ES-I3 (cell line): Measurements from ENCODE around the gene SCGB3A1.

Source experiments
- H3K36me3 ChIP-seq: 2 replicates; pipeline ENCODE4 v1.6.1; 2013; ENCODE audit warnings: mild to moderate bottlenecking, low read length, control low read depth, moderate library complexity; ENCODE audit not compliant: insufficient read depth
- H3K4me1 ChIP-seq: 2 replicates; pipeline ENCODE4 v1.6.1; 2013; ENCODE audit warnings: mild to moderate bottlenecking, control low read depth, low read length; ENCODE audit not compliant: insufficient read depth
- H3K9ac ChIP-seq: 2 replicates; pipeline ENCODE4 v1.6.1; 2013; ENCODE audit warnings: low read depth, mild to moderate bottlenecking, low read length, moderate library complexity
- H3K9me3 ChIP-seq: 2 replicates; pipeline ENCODE4 v1.6.1; 2013; ENCODE audit warnings: mild to moderate bottlenecking, low read length, moderate library complexity; ENCODE audit not compliant: control insufficient read depth, insufficient read depth

Gene SCGB3A1

GRCh38 chr5:180618829-180619562, 27.7 kb upstream of the SCGB3A1 start:
- H3K36me3 ChIP-seq = no peaks in the 10 kb centered on the region
- no peaks in the 10 kb centered on the region for H3K9me3 ChIP-seq
- peak overlapping the region; percentile 74 for H3K9ac ChIP-seq
- no peaks in the 10 kb centered on the region; the same call in 1 of the 2 replicates for H3K4me1 ChIP-seq

DNA sequence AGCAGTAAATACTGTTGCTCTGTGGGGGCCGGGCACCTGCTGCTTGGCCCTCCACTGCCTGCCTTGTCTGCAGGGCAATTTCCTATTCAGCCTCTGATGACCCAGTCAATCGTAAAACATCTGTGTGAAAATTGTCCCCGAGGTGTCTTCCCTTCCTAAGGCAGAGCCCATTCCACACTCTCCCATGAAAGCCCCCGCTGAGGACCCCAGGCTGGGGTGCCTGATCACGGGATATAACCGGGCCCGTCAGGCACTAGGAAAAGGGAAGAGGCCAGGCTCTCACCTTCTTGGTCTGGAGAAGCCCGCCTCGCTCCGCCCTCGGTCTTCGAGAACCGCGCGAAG, 27.2 kb upstream of the SCGB3A1 start:
- no peaks in the 10 kb centered on the region for H3K9me3 ChIP-seq
- no peaks in the 10 kb centered on the region for H3K36me3 ChIP-seq
- H3K4me1 ChIP-seq = no peaks in the 10 kb centered on the region; the same call in 1 of the 2 replicates
- H3K9ac ChIP-seq = peak overlapping the region; percentile 74

- no peak overlapping the region for H3K9ac ChIP-seq
- no peaks in the 10 kb centered on the region for H3K4me1 ChIP-seq
- no peaks in the 10 kb centered on the region for H3K36me3 ChIP-seq
- no peaks in the 10 kb centered on the region for H3K9me3 ChIP-seq
Observed at GRCh38 chr5:180613814-180614188, 22.5 kb upstream of the SCGB3A1 start.

DNA sequence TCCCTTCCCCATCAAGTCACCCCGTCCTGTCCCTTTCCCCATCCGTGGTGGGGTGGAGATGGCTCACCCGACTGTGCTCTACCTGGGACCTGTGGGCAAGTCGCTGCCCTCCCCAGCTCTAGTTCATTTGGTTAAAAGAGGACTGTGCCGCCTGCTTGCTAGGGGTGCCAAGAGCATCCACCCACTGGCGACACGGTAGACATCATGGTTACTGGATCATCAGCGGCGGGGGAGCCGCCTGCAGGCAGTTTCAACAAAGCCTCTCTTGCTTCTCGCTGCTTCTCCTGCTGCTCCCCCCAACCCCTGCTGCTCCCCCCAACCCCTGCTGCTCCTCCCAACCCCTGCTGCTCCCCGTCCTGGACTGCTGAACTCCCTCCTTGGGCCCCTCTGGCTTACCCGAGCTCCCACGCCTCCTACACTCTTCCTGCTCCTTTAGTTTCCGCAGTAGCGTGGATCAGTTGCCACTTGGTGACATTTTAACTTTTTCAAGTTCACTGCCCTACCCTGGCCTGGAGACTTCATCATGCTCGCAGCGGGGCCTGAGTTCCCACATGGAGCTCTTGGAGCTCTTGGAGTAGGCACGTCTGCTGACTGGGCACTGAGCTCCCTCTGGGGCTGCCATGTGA, 22.0 kb upstream of the SCGB3A1 start:
- H3K36me3 ChIP-seq = no peaks in the 10 kb centered on the region
- no peak overlapping the region for H3K9ac ChIP-seq
- H3K9me3 ChIP-seq = no peaks in the 10 kb centered on the region
- no peaks in the 10 kb centered on the region for H3K4me1 ChIP-seq

GRCh38 chr5:180612683-180613082, 21.4 kb upstream of the SCGB3A1 start:
- Histone ChIP-seq H3K9ac (no peak overlapping the region), H3K36me3 (no peaks in the 10 kb centered on the region), H3K4me1 (no peaks in the 10 kb centered on the region), H3K9me3 (no peaks in the 10 kb centered on the region)

- Histone ChIP-seq H3K4me1 (no peaks in the 10 kb centered on the region), H3K36me3 (no peaks in the 10 kb centered on the region), H3K9ac (no peak overlapping the region), H3K9me3 (no peaks in the 10 kb centered on the region)
Observed at GRCh38 chr5:180611140-180611850, 20.0 kb upstream of the SCGB3A1 start.

DNA sequence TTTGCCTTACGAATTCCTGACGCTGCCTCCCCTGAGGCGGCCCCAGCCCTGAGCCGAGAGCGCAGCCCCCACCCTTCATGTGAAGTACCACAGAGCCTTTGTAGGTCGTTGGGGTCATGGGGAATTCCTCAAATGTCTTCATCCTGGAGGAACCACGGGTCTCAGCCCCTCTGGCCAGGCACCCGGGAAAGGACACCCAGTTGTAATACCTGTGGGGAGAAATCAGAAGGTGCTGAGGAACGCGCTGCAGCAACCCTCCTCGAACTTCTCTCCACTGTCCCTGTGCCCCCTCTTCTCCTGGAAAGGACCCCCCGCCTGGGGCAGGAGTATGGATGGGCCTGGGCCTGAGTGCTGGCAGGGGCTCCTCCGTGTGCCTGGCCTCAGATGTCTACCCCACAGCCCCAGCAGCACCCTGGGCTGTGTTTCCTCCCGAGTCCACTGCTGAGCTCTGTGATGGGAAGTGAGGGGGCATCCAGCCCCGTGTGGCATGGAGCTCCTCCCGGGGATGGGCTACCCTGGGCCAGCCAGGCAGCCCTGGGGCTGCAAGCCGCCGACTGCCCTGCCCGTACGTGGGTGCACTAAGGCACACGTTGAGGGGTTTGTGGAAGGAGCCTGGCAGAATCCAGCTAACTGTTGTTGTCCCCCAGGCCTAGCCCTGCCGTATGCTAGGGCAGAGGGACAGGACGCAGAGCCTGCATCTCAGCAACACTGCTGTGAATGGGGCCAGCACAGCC, 18.7 kb upstream of the SCGB3A1 start:
- Histone ChIP-seq H3K4me1 (no peaks in the 10 kb centered on the region), H3K9ac (no peak overlapping the region), H3K9me3 (no peaks in the 10 kb centered on the region), H3K36me3 (no peaks in the 10 kb centered on the region)

DNA sequence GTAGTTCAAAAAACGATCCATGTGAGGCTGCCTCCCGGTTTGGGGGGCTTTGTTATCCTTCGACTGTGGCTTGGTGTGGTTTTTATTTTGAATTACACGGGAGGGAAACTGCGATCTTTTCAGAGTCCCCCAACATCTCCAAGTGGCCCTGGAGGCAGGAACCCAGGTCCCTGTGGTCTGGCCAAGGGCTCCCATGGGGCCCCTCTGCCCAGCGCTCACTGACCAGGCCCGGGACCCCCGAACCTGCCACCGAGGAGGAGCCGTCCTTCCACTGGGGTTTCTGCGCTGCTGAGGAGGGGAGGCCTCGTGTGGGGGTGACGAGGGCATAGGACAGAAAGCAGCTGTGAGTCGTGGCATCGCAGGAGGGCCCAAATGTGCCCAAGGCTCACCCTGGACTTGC, 18.1 kb upstream of the SCGB3A1 start:
- Histone ChIP-seq H3K36me3 (no peaks in the 10 kb centered on the region), H3K4me1 (no peaks in the 10 kb centered on the region), H3K9me3 (no peaks in the 10 kb centered on the region), H3K9ac (no peak overlapping the region)

DNA sequence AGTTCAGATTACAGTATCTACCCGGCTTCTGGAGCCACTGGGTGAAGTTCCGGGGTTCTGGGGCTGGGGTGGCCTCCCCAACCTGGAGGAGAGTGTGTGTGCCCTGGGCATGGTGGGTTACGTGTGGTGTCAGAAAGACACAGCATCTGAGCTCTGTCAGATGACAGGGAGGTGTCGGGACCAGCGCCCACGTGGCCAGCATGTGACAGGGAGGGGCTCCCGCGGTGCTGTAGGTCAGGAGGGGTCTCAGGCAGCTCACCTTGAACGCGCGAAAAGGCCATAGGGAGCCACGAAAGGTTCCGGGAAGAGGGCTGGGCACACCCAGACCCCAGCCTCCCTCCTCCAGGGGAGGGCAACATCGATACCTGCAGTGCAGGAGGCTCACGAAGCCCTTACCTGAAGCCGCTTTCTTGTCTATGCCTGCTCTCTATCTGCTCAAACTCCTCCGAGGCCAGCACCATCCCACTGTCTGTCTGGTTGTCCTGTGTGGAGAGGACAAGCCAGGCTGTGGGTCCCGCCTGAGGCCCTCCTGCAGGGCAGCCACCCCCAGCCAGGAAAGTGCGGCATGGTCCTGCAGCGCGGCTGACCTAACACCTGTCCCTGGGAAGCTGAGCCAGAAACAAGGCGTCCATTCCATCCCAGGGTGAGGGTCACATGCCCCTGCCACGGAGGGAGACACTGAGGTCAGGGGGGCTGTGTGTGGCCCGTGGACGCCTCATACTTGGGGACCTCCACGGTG, 17.4 kb upstream of the SCGB3A1 start:
- H3K36me3 ChIP-seq = no peaks in the 10 kb centered on the region
- H3K4me1 ChIP-seq = no peaks in the 10 kb centered on the region

DNA sequence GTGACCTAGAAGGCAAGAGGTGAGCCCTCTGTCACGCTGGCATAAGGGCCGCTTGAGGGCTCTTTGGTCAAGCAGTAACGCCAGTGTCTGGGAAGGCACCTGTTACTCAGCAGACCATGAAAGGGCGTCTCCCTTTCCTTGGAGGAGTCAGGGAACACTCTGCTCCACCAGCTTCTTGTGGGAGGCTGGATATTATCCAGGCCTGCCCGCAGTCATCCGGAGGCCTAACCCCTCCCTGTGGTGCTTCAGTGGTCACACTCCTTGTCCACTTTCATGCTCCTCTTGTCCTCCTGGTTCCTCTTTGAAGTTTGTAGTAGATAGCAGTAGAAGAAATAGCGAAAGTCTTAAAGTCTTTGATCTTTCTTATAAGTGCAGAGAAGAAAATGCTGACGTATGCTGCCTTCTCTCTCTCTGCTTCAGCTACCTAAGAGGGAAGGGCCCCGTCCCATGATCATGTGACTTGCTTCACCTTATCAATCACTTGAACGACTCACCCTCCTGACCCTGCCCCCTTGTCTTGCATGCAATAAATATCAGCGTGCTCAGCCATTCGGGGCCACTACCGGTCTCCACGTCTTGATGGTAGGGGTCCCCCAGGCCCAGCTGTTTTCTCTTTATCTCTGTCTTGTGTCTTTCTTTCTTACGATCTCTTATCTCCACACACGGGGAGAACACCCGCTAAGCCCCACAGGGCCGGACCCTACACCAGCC, 16.7 kb upstream of the SCGB3A1 start:
- Histone ChIP-seq H3K4me1 (no peaks in the 10 kb centered on the region), H3K9me3 (no peaks in the 10 kb centered on the region), H3K36me3 (no peaks in the 10 kb centered on the region), H3K9ac (no peak overlapping the region)

More for the DNA sequence above, 17.4 kb upstream of the SCGB3A1 start:
- Histone ChIP-seq H3K9ac (no peak overlapping the region), H3K9me3 (no peaks in the 10 kb centered on the region)

- Histone ChIP-seq H3K9me3 (no peaks in the 10 kb centered on the region), H3K4me1 (no peaks in the 10 kb centered on the region), H3K36me3 (no peaks in the 10 kb centered on the region)
Observed at GRCh38 chr5:180606215-180606785, 15.0 kb upstream of the SCGB3A1 start.

DNA sequence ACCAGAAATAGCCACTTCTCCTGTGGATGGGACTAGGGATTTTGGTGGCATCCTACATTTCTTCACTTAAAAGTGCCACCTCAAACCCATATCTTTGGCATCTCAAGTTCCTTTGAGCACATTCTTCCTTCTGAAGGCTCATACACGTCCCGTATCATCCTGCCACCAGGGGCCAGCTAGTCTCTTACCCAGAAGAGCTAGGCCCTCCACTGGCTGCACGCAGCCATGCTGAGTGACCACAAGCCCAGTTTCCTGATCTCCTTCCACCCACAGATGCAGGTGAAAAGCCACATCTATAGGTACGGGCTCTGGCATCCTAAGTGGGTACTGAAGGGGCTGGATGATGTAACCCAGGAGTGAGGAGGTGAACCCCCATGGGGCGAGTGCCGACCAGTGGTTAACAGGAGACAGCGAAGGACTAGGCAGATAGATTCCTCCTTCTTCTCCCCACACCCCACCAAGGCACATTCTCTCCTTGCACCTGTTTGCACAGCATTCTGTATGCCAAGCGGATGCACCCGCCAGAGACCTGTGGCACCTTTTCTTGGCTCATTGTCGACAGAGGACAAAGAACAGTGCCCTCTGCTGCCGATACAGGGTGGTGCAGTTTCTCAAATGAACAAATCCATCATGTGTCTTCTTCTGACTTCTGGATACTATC, 14.4 kb upstream of the SCGB3A1 start:
- H3K9me3 ChIP-seq = no peaks in the 10 kb centered on the region
- H3K36me3 ChIP-seq = no peaks in the 10 kb centered on the region; the same call in 1 of the 2 replicates
- H3K9ac ChIP-seq = no peak overlapping the region
- no peaks in the 10 kb centered on the region for H3K4me1 ChIP-seq

More at GRCh38 chr5:180606215-180606785, 15.0 kb upstream of the SCGB3A1 start:
- no peak overlapping the region for H3K9ac ChIP-seq

DNA sequence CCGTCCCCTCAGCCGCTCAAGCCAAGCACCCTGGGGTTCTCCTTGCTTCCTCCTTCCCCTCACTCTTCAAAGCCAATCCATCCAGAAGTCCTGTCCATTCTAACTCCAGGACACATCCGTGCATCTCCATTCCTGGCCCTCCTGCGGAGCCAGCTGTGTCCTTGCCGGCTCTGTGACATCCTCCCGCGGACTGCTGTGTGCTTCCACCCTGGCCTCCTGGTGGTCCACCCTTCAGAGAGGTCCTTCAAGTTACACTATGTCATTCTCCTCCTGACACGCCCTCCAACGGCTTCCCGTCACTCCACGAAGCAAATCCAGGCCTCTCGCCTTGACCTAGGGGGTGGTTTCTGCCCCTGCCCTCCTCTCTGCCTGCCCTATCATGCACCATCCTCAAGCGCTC, 13.0 kb upstream of the SCGB3A1 start:
- H3K9ac ChIP-seq = no peak overlapping the region

More for the DNA sequence above, 13.0 kb upstream of the SCGB3A1 start:
- H3K4me1 ChIP-seq = no peaks in the 10 kb centered on the region
- H3K9me3 ChIP-seq = no peaks in the 10 kb centered on the region
- no peaks in the 10 kb centered on the region; the same call in 1 of the 2 replicates for H3K36me3 ChIP-seq
